ENCODE data around the gene ARRB1.

- TF ChIP-seq, protein P1, sequence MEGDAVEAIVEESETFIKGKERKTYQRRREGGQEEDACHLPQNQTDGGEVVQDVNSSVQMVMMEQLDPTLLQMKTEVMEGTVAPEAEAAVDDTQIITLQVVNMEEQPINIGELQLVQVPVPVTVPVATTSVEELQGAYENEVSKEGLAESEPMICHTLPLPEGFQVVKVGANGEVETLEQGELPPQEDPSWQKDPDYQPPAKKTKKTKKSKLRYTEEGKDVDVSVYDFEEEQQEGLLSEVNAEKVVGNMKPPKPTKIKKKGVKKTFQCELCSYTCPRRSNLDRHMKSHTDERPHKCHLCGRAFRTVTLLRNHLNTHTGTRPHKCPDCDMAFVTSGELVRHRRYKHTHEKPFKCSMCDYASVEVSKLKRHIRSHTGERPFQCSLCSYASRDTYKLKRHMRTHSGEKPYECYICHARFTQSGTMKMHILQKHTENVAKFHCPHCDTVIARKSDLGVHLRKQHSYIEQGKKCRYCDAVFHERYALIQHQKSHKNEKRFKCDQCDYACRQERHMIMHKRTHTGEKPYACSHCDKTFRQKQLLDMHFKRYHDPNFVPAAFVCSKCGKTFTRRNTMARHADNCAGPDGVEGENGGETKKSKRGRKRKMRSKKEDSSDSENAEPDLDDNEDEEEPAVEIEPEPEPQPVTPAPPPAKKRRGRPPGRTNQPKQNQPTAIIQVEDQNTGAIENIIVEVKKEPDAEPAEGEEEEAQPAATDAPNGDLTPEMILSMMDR (conservative IDR thresholded peaks at IDR 0.05 in 1 of 2, IDR thresholded peaks at IDR 0.05 in 1 of 2; ENCODE audit: extremely low read depth in 1 of 2, insufficient read depth in 1 of 2, low read depth in 1 of 2, low read length in 2 of 2): no peak
- TF ChIP-seq EZH2 (IDR thresholded peaks at IDR 0.05; ENCODE audit: borderline replicate concordance, low read length): no peak
Observed at GRCh38 chr11:75241906-75242644, 109.4 kb downstream of the ARRB1 start.
